Mucosa of rectum (tissue), 2 donors: ENCODE results near the gene ELP4.

Experiments used
- H3K27ac ChIP-seq, 2 donors: one replicate each; pipeline ENCODE4 v1.7.0; 2013; ENCODE audit warnings: inconsistent platforms in 2 of 2, low read depth in 2 of 2, low read length in 2 of 2
- H3K27me3 ChIP-seq, 2 donors: one replicate each; pipeline ENCODE4 v1.7.0; 2013; ENCODE audit warnings: low read length in 2 of 2; ENCODE audit not compliant: control insufficient read depth in 2 of 2, insufficient read depth in 2 of 2
- H3K36me3 ChIP-seq, 2 donors: one replicate each; pipeline ENCODE4 v1.7.0; 2013; ENCODE audit warnings: low read length in 2 of 2; ENCODE audit not compliant: control insufficient read depth in 2 of 2, insufficient read depth in 2 of 2
- H3K4me1 ChIP-seq, 2 donors: one replicate each; pipeline ENCODE4 v1.7.0; 2013; ENCODE audit warnings: low read length in 2 of 2, mild to moderate bottlenecking in 1 of 2; ENCODE audit not compliant: control insufficient read depth in 2 of 2, insufficient read depth in 2 of 2
- H3K4me3 ChIP-seq, 2 donors: one replicate each; pipeline ENCODE4 v1.7.0; 2013; ENCODE audit warnings: low read length in 2 of 2
- H3K9ac ChIP-seq, 2 donors: one replicate each; pipeline ENCODE4 v1.7.0; 2013; ENCODE audit warnings: low read length in 2 of 2, low read depth in 1 of 2, mild to moderate bottlenecking in 1 of 2
- H3K9me3 ChIP-seq, 2 donors: one replicate each; pipeline ENCODE4 v1.7.0; 2013; ENCODE audit warnings: low read length in 2 of 2; ENCODE audit not compliant: control insufficient read depth in 2 of 2
- donor health status: healthy.
- donor health status: Normal muscosa, but diverticular disease.

ELP4 gene

GRCh38 chr11:31806928-31807798 lies 297.6 kb downstream of the ELP4 start:
- Histone ChIP-seq H3K9me3 (no peaks in the 10 kb centered on the region), H3K9ac (no peak overlapping the region), H3K4me1 (peaks cover 21 to 23% of the 10 kb centered on the region in 2 donors), H3K27me3 (peaks cover 83 to 90% of the 10 kb centered on the region in 2 donors), H3K36me3 (no peaks in the 10 kb centered on the region), H3K4me3 (no peak overlapping the region), H3K27ac (no peak overlapping the region)

- no peaks in the 10 kb centered on the region for H3K36me3 ChIP-seq
- no peak overlapping the region for H3K4me3 ChIP-seq
- no peak overlapping the region for H3K9ac ChIP-seq
- peaks cover 86 to 92% of the 10 kb centered on the region in 2 donors for H3K27me3 ChIP-seq
- no peak overlapping the region for H3K27ac ChIP-seq
- peaks cover 29 to 32% of the 10 kb centered on the region in 2 donors for H3K4me1 ChIP-seq
- H3K9me3 ChIP-seq = no peaks in the 10 kb centered on the region
These were observed 298.5 kb downstream of the ELP4 start for GRCh38 chr11:31807799-31808667.

GRCh38 chr11:31808721-31809540 lies 299.4 kb downstream of the ELP4 start:
- no peak overlapping the region for H3K27ac ChIP-seq
- H3K4me1 ChIP-seq = peaks cover 30 to 37% of the 10 kb centered on the region in 2 donors
- H3K9me3 ChIP-seq = no peaks in the 10 kb centered on the region
- peak overlapping the region in 1 of 2 donors; percentile 5 for H3K4me3 ChIP-seq
- H3K27me3 ChIP-seq = peaks cover 82 to 89% of the 10 kb centered on the region in 2 donors
- H3K36me3 ChIP-seq = no peaks in the 10 kb centered on the region
- H3K9ac ChIP-seq = no peak overlapping the region

DNA sequence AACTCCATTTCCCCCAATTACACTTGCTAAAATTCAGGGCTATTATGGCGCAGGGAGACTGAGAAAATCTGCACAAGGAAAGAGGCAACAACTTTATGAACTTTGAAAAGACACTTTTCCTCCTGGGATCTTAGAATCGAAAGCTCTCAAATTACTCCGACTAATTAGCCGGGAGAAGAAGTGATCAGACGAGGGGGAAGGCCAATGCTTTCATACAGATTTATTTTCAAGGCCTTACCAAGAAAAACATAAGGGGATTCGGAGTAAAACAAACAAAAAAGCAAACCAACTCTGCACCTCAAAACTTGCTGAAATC lies 299.9 kb downstream of the ELP4 start:
- Histone ChIP-seq H3K9ac (no peak overlapping the region), H3K4me1 (peaks cover 30 to 35% of the 10 kb centered on the region in 2 donors), H3K4me3 (peak overlapping the region in 1 of 2 donors; percentile 5)

GRCh38 chr11:31809857-31810778 lies 300.6 kb downstream of the ELP4 start:
- Histone ChIP-seq H3K9ac (no peak overlapping the region), H3K4me1 (peaks cover 26 to 31% of the 10 kb centered on the region in 2 donors), H3K36me3 (no peaks in the 10 kb centered on the region), H3K9me3 (no peaks in the 10 kb centered on the region), H3K27ac (no peak overlapping the region), H3K4me3 (peak overlapping the region; percentile 49 to 53), H3K27me3 (peaks cover 82 to 89% of the 10 kb centered on the region in 2 donors)

More for the DNA sequence above, 299.9 kb downstream of the ELP4 start:
- Histone ChIP-seq H3K27ac (no peak overlapping the region), H3K9me3 (no peaks in the 10 kb centered on the region), H3K36me3 (no peaks in the 10 kb centered on the region), H3K27me3 (peaks cover 81 to 89% of the 10 kb centered on the region in 2 donors)

DNA sequence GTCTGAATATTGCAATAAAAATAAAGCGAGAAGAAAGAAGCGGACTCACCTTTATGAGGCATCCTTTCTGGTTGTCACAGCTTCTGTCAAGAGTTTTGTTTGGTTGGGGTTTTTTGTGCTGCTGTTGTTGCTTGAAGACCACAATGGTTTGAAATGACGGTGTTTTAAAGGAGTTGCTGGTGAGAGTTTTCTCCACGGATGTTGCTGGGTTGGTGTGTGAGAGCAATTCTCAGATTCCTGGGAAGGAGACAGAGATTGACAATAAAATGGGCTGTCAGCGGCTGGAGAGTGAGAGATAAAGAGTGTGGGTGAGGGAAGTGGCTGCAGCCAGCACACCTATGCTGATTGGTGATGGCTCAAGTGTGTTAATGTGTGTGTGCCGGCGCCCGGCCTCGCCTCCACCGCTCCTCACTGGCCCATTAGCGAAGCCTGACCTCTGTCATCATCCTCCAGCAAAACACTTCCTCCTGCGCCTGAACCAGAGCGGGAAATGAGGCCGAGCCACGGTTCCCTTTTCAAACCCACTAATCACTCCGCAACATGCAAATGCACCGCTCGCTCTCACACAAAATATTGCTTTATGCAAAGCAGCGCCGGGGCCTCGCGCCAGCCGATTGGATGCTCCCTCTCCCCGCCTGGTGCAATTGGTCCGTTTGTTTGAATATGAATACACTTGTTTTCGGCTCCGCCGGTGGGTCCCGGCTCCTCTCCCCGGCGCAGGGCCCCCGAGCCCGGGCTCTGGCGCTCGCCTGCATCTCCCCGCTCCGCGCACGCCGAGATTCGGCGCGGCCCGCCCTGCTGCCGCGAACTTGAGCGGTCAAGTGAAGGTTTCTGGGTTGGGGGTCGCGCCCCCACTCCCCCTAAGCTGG lies 301.4 kb downstream of the ELP4 start, which contains the start of gene PAX6:
PAX6 (minus strand) TSS at position 544 of the 869 bp plus-strand sequence. CDS start 4,911 bp downstream, outside the sequence.
- H3K4me3 ChIP-seq = peak within 1 kb of the TSS; percentile 53 to 57
- no peaks in the 10 kb centered on the region for H3K9me3 ChIP-seq
- no peak within 1 kb of the TSS for H3K9ac ChIP-seq
- H3K27me3 ChIP-seq = peaks cover 83 to 90% of the 10 kb centered on the region in 2 donors
- peaks cover 26 to 36% of the 10 kb centered on the region in 2 donors for H3K4me1 ChIP-seq
- no peak within 1 kb of the TSS for H3K27ac ChIP-seq
- H3K36me3 ChIP-seq = no peaks in the 10 kb centered on the region

DNA sequence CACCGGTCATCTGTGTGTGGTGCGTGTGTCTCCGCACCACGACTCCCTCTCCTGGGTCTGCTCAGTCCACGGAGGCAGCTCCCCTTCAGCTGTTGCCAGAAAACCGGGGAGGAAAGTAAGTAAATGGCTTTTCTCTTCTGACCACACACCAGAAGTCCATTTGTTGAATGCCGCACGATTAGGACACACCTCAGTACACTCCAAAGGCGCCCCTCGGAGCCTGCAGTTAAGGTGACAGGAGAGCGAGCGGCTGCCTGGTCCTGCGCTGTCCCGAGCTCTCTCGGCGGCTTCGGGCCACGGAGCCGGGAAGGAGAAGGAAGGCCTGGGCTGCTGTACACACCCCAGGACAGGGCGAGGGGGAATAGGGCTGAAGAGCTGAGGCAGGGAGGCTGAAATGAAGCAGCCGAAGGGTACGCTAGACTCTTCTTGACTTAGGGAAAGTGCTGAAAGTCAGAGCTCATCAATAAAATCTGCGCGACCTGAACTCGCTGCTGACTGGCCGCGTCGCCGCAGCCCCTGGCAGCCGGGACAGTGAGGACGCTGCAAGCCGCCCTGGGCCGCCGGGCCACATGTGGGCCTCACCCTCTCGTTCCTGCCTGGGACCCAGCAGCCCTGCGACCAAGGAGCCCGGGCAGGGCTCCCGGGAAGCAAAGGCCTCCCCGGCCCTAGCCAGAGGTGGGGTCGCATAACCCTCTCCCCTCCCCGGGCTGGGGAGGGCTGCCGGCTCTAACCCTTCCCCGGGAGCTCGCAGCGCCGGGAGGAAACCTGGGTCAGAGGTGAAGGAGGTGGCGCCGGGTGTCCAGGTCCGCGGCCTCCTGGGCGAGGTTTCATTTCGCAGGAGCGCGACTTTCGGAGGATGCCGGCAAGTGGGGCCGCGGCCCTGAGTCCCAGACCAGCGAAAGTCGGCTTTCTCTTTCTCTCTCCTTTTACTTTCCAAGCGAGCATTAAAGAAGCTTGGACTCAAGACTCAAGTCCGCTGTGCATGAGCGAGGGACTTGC lies 303.1 kb downstream of the ELP4 start:
- peaks cover 79 to 85% of the 10 kb centered on the region in 2 donors for H3K27me3 ChIP-seq
- peak overlapping the region; percentile 50 to 57 for H3K4me3 ChIP-seq
- H3K27ac ChIP-seq = no peak overlapping the region
- H3K4me1 ChIP-seq = peaks cover 34 to 47% of the 10 kb centered on the region in 2 donors
- no peaks in the 10 kb centered on the region for H3K36me3 ChIP-seq
- no peak overlapping the region for H3K9ac ChIP-seq
- no peaks in the 10 kb centered on the region for H3K9me3 ChIP-seq
